SK-N-MC (cell line): ENCODE measurements around the gene ASCL1.

ENCODE experiments used
- FOXP2 ChIP-seq: optimal IDR thresholded peaks from 2 replicates; pipeline ENCODE3; 2011; ENCODE audit warnings: mild to moderate bottlenecking, moderate library complexity; ENCODE audit not compliant: insufficient read depth; ENCODE audit errors: extremely low read length, control extremely low read depth
- POLR2AphosphoS5 ChIP-seq: IDR thresholded peaks from 2 replicates; pipeline ENCODE4 v1.6.1; 2012; ENCODE audit warnings: mild to moderate bottlenecking, low read depth, low read length, borderline replicate concordance

- TF ChIP-seq POLR2AphosphoS5 (no peak), FOXP2 (no peak)
Measured at GRCh38 chr12:102962986-102963385, 5.5 kb downstream of the ASCL1 start.
